Suprapubic skin (tissue), 4 donors: ENCODE results near the gene RBMS3. TPM values are rescaled to one million over a fixed set of nuclear protein-coding genes. Genes with fewer than 3 reads are reported as not detected.

Experiments
- DNase-seq, 2 donors: peaks; one replicate each; pipeline ENCODE4 v3.0.0-alpha.2; 2019; ENCODE audit warnings: low spot score in 2 of 2
- H3K27ac ChIP-seq: fragments of 200-600 bp; sonication (generic); one replicate; pipeline ENCODE4 v1.5.1; 2019
- H3K27me3 ChIP-seq: fragments of 200-600 bp; sonication (generic); one replicate; pipeline ENCODE4 v1.5.1; 2019
- H3K36me3 ChIP-seq: fragments of 200-600 bp; sonication (generic); one replicate; pipeline ENCODE4 v1.5.1; 2019
- H3K4me1 ChIP-seq: fragments of 200-600 bp; sonication (generic); one replicate; pipeline ENCODE4 v1.5.1; 2019
- H3K4me3 ChIP-seq: fragments of 200-600 bp; sonication (generic); one replicate; pipeline ENCODE4 v1.5.1; 2019; ENCODE audit warnings: mild to moderate bottlenecking
- H3K9me3 ChIP-seq: fragments of 200-600 bp; sonication (generic); one replicate; pipeline ENCODE4 v1.5.1; 2019
- EP300 ChIP-seq: sonication (generic); formaldehyde crosslinking; IDR thresholded peaks from one replicate; pipeline ENCODE4 v1.6.1; 2017; ENCODE audit warnings: antibody characterized with exemption
- POLR2A ChIP-seq, 2 donors: fragments of 450-650 bp; IDR thresholded peaks; one replicate each; pipeline ENCODE4 v1.6.1; 2017; ENCODE audit warnings: antibody characterized with exemption in 2 of 2, mild to moderate bottlenecking in 2 of 2, moderate library complexity in 2 of 2
- POLR2AphosphoS5 ChIP-seq, 3 donors: sonication (generic); formaldehyde crosslinking; IDR thresholded peaks; one replicate each; pipeline ENCODE4 v1.6.1; 2017; ENCODE audit warnings: antibody characterized with exemption in 3 of 3
- whole genome bisulfite sequencing: methylation state at CpG from one replicate; pipeline ENCODE4 v1.1.5; 2018; 5-methylcytosine and 5-hydroxymethylcytosine counted together
- total RNA-seq, 4 donors: library from RNA; depleted of rRNA; stranded (reverse); fragments of >200 nt; gene quantifications; one replicate each; pipeline ENCODE4 v1.1.0, GENCODE V29; 2016
- TF ChIP-seq, protein P1 (sequence below), 2 donors: fragments of 200-600 bp in 1 of 2; fragments of 450-650 bp in 1 of 2; sonication (generic) in 1 of 2; IDR thresholded peaks; one replicate each; pipeline ENCODE4 v1.5.1; 2016 to 2019; ENCODE audit warnings: antibody characterized with exemption in 2 of 2, mild to moderate bottlenecking in 1 of 2, moderate library complexity in 1 of 2

The RBMS3 gene
- total RNA-seq, 4 donors from 2014 or later, result 7.7 to 23.4 (median 11.9) TPM

DNA sequence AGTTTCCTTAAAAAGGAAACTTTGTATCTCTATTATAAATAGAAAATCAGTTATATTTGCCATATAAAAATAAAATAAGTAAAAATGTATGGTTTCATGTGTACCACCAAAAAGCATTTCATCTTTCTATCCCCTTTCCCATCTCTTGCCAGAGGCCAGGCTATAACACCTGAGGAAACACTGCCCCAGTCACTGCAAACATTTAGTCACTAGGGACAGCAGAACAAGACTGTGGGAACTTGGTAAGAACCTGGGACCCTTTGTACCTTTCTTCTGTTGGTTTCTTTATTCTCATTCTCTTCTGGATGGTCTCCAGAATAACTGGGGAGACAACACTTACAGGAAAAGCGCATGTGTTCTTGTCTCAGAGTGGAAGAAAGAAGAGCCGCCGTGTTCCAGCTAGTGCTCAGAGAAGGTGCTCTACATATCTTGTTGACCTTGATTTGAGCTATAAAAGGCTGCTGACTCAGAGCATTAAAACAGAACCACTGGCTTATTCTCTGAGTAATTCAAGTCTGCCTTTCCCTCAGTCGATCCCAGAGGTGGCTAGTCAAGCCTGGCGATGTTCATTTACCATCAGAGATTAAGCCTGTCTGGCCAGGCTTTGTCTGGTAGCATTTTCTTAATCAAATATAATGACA lies 361.6 kb downstream of the RBMS3 start:
- no peak overlapping the region for H3K27ac ChIP-seq
- TF ChIP-seq, protein P1, sequence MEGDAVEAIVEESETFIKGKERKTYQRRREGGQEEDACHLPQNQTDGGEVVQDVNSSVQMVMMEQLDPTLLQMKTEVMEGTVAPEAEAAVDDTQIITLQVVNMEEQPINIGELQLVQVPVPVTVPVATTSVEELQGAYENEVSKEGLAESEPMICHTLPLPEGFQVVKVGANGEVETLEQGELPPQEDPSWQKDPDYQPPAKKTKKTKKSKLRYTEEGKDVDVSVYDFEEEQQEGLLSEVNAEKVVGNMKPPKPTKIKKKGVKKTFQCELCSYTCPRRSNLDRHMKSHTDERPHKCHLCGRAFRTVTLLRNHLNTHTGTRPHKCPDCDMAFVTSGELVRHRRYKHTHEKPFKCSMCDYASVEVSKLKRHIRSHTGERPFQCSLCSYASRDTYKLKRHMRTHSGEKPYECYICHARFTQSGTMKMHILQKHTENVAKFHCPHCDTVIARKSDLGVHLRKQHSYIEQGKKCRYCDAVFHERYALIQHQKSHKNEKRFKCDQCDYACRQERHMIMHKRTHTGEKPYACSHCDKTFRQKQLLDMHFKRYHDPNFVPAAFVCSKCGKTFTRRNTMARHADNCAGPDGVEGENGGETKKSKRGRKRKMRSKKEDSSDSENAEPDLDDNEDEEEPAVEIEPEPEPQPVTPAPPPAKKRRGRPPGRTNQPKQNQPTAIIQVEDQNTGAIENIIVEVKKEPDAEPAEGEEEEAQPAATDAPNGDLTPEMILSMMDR (IDR thresholded peaks at IDR 0.05), result no peak
- no peak for TF ChIP-seq POLR2A (IDR thresholded peaks at IDR 0.05)
- no peak for TF ChIP-seq EP300
- no peak for TF ChIP-seq POLR2AphosphoS5 (IDR thresholded peaks at IDR 0.05)
- H3K27me3 ChIP-seq, result no peaks in the 10 kb centered on the region
- DNase-seq, result no peak
- H3K36me3 ChIP-seq, result no peaks in the 10 kb centered on the region
- H3K4me3 ChIP-seq, result no peak overlapping the region
- 72% methylated on average over 5 of the region's 5 CpGs for WGBS
- no peaks in the 10 kb centered on the region for H3K4me1 ChIP-seq
- no peaks in the 10 kb centered on the region for H3K9me3 ChIP-seq

DNA sequence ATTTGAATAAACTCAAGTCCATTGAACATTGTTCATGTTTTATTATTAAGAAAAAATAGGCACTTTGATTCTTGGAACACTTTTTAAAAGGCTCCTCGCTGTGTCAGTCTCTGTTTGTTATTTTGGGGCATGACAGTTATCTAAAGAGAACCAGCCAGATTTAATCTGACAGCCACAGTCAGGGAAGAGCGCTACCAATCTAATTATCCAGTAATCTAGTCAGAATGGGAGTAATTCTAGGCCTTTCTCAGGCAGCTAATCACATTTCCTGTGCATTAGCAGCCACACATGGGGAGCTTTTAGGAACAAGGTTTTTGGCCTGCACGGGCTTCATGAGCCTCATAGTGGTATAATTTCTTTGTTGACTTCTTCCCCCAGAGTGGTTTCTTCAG lies 362.2 kb downstream of the RBMS3 start:
- no peaks in the 10 kb centered on the region for H3K9me3 ChIP-seq
- H3K27ac ChIP-seq, result no peak overlapping the region
- no peaks in the 10 kb centered on the region for H3K4me1 ChIP-seq
- H3K27me3 ChIP-seq, result no peaks in the 10 kb centered on the region
- no peaks in the 10 kb centered on the region for H3K36me3 ChIP-seq
- WGBS, result 78% methylated on average over 3 of the region's 3 CpGs
- TF ChIP-seq, protein P1 (IDR thresholded peaks at IDR 0.05), result no peak
- TF ChIP-seq POLR2AphosphoS5 (IDR thresholded peaks at IDR 0.05) (no peak), EP300 (no peak), POLR2A (IDR thresholded peaks at IDR 0.05) (no peak)
- no peak for DNase-seq
- no peak overlapping the region for H3K4me3 ChIP-seq

DNA sequence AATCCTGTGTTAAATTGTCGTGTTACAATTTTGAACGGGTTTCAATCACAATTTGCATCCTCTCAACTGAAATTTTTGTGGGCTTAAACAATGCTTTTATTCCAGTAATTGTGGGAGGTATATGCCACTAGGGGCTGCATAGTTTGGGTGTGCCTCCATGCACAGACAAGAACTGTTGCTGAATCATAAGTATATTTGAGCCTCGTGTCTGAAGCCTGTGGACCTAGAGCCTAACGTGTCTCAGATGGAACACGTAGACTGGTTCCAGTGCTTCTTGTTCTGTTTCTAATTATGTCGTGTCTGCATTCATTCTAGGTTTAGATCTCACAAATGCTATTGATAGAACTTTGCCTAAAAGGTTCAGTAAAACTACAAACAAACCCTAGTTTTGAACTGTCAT lies 363.4 kb downstream of the RBMS3 start:
- TF ChIP-seq, protein P1 (IDR thresholded peaks at IDR 0.05), result no peak
- TF ChIP-seq EP300, result no peak
- no peak for TF ChIP-seq POLR2AphosphoS5 (IDR thresholded peaks at IDR 0.05)
- TF ChIP-seq POLR2A (IDR thresholded peaks at IDR 0.05), result no peak
- no peaks in the 10 kb centered on the region for H3K36me3 ChIP-seq
- no peaks in the 10 kb centered on the region for H3K27me3 ChIP-seq
- WGBS, result 44% methylated on average over 6 of the region's 6 CpGs
- H3K4me1 ChIP-seq, result no peaks in the 10 kb centered on the region
- no peak overlapping the region for H3K27ac ChIP-seq
- H3K9me3 ChIP-seq, result no peaks in the 10 kb centered on the region
- DNase-seq, result no peak
- H3K4me3 ChIP-seq, result no peak overlapping the region

DNA sequence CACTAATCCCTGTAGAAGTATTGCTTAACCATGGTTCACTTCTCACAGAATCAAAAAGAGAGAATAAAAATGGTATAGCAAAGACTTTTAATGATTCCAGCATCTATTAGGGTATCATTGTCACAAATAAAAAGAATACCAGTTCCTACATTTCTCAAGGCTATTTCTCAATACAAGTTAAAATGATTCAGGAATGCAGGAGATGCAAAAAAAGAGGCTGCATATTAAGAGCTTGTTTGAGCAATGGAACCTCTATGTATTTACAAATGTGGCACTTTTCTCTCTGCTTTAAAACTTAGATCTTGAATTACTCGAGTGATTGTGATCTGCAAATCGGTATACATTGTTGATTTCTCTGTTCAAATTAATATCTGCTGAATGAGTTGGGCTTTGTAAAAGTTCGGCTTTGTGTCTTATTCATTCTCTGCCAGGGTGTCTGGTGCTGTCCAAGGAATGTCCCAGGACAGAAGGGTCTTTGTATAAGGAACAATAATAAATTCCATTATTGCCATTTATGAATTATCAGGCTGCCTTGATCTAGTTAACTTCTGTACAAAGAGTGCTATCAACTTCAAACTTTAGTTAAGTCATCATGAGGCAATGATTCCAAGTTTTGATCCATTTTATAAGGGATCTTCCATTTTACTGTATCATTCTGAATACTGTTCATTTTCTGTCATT lies 364.2 kb downstream of the RBMS3 start:
- H3K36me3 ChIP-seq, result no peaks in the 10 kb centered on the region
- no peak overlapping the region for H3K4me3 ChIP-seq
- H3K4me1 ChIP-seq, result no peaks in the 10 kb centered on the region
- DNase-seq, result no peak
- no peak for TF ChIP-seq POLR2AphosphoS5 (IDR thresholded peaks at IDR 0.05)
- no peak for TF ChIP-seq EP300
- TF ChIP-seq, protein P1 (IDR thresholded peaks at IDR 0.05), result no peak
- TF ChIP-seq POLR2A (IDR thresholded peaks at IDR 0.05), result no peak
- H3K27me3 ChIP-seq, result no peaks in the 10 kb centered on the region
- 77% methylated on average over 3 of the region's 3 CpGs for WGBS
- H3K27ac ChIP-seq, result no peak overlapping the region
- H3K9me3 ChIP-seq, result no peaks in the 10 kb centered on the region

DNA sequence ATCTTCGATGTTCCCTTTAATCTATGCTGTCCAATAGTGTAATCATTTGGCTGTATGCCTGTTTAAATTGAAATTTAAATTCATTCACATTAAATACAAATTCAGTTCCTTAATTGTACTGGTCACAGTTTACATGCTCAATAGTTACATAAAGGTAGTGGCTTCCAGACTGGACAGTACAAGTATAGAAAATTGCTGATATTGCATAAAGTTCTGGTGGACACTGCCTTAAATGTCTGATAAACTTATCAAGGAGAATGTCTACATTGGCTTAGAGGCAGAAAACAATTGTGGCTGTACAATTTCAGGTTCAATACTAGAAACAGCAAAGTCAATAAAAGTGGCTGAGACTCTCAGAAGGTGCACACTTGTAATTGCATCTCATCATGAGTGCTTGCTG lies 365.2 kb downstream of the RBMS3 start:
- H3K4me3 ChIP-seq, result no peak overlapping the region
- H3K27ac ChIP-seq, result no peak overlapping the region
- no peaks in the 10 kb centered on the region for H3K9me3 ChIP-seq
- WGBS, result 74% methylated on average over 1 of the region's 1 CpG
- no peak for TF ChIP-seq POLR2A (IDR thresholded peaks at IDR 0.05)
- TF ChIP-seq POLR2AphosphoS5 (IDR thresholded peaks at IDR 0.05), result no peak
- no peak for TF ChIP-seq EP300
- TF ChIP-seq, protein P1 (IDR thresholded peaks at IDR 0.05), result no peak
- H3K27me3 ChIP-seq, result no peaks in the 10 kb centered on the region
- no peaks in the 10 kb centered on the region for H3K36me3 ChIP-seq
- H3K4me1 ChIP-seq, result no peaks in the 10 kb centered on the region
- no peak for DNase-seq
